Muscle of leg (tissue), 11 donors: ENCODE data around the gene HS3ST2. TPM values are rescaled to one million over a fixed set of nuclear protein-coding genes. Genes with fewer than 3 reads are reported as not detected.

ENCODE experiments used
- DNase-seq: peaks from one replicate; pipeline ENCODE4 v3.0.0; 2013
- H3K27ac ChIP-seq: one replicate; pipeline ENCODE4 v1.5.1; 2013; ENCODE audit warnings: mild to moderate bottlenecking, low read length, control low read depth
- H3K27me3 ChIP-seq: one replicate; pipeline ENCODE4 v1.6.1; 2013; ENCODE audit warnings: low read length; ENCODE audit not compliant: control insufficient read depth, insufficient read depth
- H3K36me3 ChIP-seq: one replicate; pipeline ENCODE4 v1.6.1; 2013; ENCODE audit warnings: low read length; ENCODE audit not compliant: control insufficient read depth, insufficient read depth
- H3K4me1 ChIP-seq: one replicate; pipeline ENCODE4 v1.6.1; 2013; ENCODE audit warnings: low read length; ENCODE audit not compliant: control insufficient read depth, insufficient read depth
- H3K4me3 ChIP-seq: one replicate; pipeline ENCODE4 v1.5.1; 2013; ENCODE audit warnings: low read length, control low read depth
- H3K9me3 ChIP-seq: replicated peaks from 2 replicates; pipeline ENCODE4 v1.6.1; 2013; ENCODE audit warnings: low read depth, low read length; ENCODE audit not compliant: control insufficient read depth
- WGBS: methylation state at CpG from one replicate; pipeline ENCODE4 v1.1.5; 2013; ENCODE audit warnings: missing lambda C conversion rate; ENCODE audit not compliant: insufficient coverage; 5-methylcytosine and 5-hydroxymethylcytosine counted together
- polyA plus RNA-seq, 8 donors: library from polyadenylated mRNA; unstranded; fragments of 120-200 nt; gene quantifications; one replicate each; pipeline versions ENCODE4 v1.2.1 to v1.2.3, GENCODE V29; 2013; ENCODE audit warnings: inconsistent platforms in 1 of 8, low replicate concordance in 1 of 8; ENCODE audit not compliant: insufficient read length in 8 of 8, insufficient read depth in 1 of 8
- total RNA-seq: library from RNA; stranded (reverse); fragments of 120-200 nt; gene quantifications from one replicate; pipeline ENCODE4 v1.2.4, GENCODE V29; 2013

Gene HS3ST2
- total and polyA plus RNA-seq, 9 donors = 0.05 to 0.15 (median 0.05) TPM; not detected in 6

DNA sequence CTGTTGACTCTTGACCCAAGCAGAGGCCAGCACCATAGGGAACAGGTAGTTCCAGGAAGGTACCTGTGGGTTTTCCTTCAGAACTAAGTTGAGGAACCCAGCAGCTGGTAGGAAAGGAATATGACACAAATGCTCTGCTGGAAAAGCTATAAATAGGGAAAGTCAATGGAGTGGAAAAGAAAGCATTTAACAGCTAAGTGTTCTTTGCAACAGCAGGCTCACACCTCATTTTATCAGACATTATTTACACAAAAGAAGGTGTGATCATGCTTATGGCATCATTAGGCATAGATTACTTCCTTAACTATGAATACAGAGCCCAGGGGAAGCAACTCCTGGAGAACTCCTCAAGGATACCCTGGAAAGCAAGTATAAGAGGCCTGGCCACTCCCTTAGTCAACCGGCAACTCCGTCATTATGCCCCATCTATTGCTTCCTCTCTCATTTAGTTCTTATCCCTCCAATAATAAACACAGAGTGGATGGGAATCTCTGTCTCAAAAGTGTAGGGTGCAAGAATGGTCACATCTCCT is 128.1 kb downstream of the HS3ST2 start:
- Histone ChIP-seq H3K27me3 (no peaks in the 10 kb centered on the region), H3K9me3 (no peaks in the 10 kb centered on the region), H3K4me3 (no peak overlapping the region), H3K27ac (no peak overlapping the region), H3K4me1 (no peaks in the 10 kb centered on the region), H3K36me3 (no peaks in the 10 kb centered on the region)
- WGBS = no CpG with 5 or more reads among the region's 2 CpGs
- no peak for DNase-seq

DNA sequence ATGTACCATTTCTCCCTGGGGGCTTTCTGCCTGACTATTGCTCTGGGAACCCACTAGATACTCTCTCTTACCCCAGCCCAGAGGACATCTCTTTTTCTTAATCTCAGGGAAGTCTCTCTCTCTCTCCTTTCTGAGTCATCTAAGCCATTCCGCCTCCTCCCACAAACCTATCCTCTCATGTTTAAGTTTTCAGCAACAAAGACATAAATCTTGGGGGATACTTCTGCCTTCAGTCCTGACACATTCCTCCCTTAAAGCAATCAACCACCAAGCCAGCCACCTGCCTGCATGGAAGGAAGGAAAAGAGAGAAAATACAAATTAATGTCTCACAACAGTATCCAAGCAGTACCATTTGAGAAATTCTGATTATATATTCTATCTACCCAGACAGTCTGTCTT is 128.8 kb downstream of the HS3ST2 start:
- WGBS = no CpG with 5 or more reads among the region's 1 CpG
- H3K9me3 ChIP-seq = no peaks in the 10 kb centered on the region
- H3K4me3 ChIP-seq = no peak overlapping the region
- DNase-seq = no peak
- peaks cover 5% of the 10 kb centered on the region for H3K27me3 ChIP-seq
- no peak overlapping the region for H3K27ac ChIP-seq
- no peaks in the 10 kb centered on the region for H3K4me1 ChIP-seq
- H3K36me3 ChIP-seq = no peaks in the 10 kb centered on the region

DNA sequence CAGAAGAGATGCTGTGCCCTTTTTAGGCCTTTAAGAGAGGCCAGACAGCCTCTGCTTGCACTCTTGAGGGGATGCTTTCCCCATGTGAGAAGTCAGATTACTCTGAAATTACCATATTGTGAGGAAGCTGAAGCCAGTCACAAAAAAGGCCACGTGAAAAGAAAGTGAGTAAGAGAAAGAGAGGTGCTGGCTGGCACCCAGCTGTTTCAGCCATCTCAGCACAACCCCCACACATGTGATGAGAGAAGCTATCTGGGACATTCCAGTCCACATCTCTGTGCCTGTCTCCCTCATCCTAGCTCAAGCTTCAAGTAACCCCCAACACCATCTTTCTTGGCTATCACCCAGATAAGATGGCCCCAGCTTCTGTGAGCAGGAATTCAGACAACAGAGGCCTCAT is 131.4 kb downstream of the HS3ST2 start:
- WGBS = no CpG with 5 or more reads among the region's 1 CpG
- H3K27ac ChIP-seq = no peak overlapping the region
- H3K4me3 ChIP-seq = no peak overlapping the region
- peaks cover 4% of the 10 kb centered on the region for H3K4me1 ChIP-seq
- DNase-seq = no peak
- no peaks in the 10 kb centered on the region for H3K36me3 ChIP-seq
- H3K9me3 ChIP-seq = no peaks in the 10 kb centered on the region
- H3K27me3 ChIP-seq = peaks cover 20% of the 10 kb centered on the region

DNA sequence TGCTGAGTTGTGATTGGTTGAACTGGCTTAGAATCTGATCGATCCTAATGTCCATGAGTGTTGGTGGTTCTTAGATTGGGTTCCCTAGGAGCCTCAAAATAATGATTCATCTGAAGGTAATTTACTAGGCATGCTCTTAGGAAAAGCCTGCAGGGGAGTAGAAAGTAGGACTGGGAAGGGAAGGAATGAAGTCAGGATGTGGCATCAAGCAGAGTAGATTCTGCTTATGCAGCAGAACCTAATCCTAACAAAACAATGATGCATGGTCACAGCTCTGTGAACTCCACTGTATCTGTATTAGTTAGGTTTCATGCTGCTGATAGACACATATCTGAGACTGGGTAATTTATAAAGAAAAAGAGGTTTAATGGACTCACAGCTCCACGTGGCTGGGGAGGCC is 132.5 kb downstream of the HS3ST2 start:
- DNase-seq = no peak
- Histone ChIP-seq H3K4me3 (no peak overlapping the region), H3K36me3 (no peaks in the 10 kb centered on the region), H3K9me3 (no peaks in the 10 kb centered on the region), H3K27ac (no peak overlapping the region), H3K4me1 (peaks cover 4% of the 10 kb centered on the region), H3K27me3 (peaks cover 20% of the 10 kb centered on the region)
- 100% methylated on average over 1 of the region's 2 CpGs for WGBS

DNA sequence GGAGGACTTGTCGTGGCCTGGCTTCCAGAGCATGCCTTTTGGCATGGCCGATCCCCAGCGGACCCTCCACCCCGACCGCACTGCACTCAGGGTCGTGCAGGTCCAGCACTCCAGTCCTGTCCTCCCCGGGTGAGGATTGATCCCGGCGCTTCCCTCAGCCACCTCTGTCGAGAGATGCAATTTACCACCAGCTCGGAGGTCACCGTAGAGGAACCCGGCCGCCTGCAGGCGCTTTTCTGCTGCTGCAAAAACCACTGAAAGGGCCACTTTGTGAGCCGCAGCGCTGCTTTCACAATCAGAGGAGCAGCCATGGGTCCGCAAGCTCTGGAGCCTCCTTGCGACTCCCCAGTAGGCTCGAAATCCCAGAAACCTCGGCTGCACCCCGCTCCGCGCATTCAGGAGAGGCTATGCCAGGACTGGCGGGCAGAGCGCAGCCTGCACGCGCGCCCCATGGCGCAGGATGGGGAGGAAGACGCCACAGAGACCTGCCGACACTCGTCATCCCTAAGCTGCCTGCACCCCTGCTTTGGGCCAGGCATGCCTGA is 134.2 kb downstream of the HS3ST2 start:
- DNase-seq = no peak
- WGBS = 17% methylated on average over 33 of the region's 33 CpGs
- peaks cover 20% of the 10 kb centered on the region for H3K27me3 ChIP-seq
- no peak overlapping the region for H3K4me3 ChIP-seq
- H3K36me3 ChIP-seq = no peaks in the 10 kb centered on the region
- H3K4me1 ChIP-seq = peaks cover 4% of the 10 kb centered on the region
- no peak overlapping the region for H3K27ac ChIP-seq
- H3K9me3 ChIP-seq = no peaks in the 10 kb centered on the region

DNA sequence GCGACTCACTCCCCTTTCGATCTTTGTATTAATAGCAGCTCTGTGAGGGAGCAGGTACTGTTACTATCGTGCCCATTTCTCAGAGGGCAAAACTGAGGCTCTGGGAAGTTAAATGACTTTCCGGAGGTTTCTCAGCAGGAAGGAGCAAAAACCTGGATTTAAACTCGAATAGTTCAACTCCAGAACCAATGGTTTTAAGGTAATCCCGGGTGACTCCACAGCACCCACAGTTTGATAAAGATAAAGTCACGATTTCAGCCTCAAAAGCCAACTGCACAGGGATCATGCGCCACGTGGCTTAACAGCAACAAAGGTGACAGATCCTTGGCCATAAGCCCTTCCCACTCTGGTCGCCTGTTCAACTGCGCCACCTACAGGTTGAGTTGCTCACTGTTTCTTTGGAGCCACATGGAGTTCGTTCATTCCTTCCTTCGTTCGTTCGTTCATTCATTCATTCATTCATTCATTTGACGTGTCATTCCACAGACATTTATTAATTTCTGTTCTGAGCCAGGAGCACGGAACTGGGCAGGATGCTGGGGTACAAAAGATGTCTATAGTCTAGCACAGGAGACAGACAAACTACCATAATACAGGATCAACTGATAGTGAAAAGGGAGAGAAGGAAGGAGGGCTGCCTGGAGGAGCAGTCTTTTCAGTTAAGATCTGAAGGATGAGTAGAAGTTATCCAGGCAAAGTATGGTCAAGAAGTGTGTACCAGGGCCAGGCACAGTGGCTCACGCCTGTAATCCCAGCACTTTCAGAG is 134.8 kb downstream of the HS3ST2 start:
- WGBS = 17% methylated on average over 13 of the region's 18 CpGs
- Histone ChIP-seq H3K4me3 (no peak overlapping the region), H3K27ac (no peak overlapping the region), H3K9me3 (no peaks in the 10 kb centered on the region), H3K4me1 (peaks cover 4% of the 10 kb centered on the region), H3K27me3 (peaks cover 20% of the 10 kb centered on the region), H3K36me3 (no peaks in the 10 kb centered on the region)
- peak; percentile 42 for DNase-seq

DNA sequence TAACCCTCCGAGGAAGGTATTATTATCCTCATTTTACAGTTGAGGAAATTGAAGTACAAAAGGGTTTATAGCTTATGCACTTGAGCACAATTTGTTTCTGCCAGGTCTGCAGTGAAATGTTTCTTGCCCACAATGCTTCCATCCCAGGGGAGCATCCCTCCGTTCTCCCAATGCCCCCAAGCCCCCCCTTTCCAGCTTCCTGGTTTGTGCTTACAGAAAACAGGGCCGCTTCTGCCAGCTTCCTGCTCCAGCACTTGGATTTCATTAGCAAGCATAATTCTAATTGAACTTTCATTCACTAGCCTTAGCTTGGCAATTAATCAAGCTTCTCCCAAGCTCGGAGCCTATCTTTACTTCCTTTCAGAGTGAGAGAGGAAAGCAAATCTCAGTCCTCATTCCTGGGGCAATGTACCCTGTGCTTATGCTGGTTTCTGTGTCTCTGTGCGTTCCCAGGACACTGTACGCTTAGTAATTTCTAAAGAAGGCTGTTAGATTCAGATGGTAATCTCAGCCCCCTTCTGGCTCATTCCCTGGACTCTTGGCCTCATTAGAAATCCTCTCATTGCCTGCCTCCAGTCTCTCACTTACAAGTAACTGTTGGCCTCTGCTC is 141.6 kb downstream of the HS3ST2 start:
- peak; percentile 7 for DNase-seq
- no peaks in the 10 kb centered on the region for H3K36me3 ChIP-seq

DNA sequence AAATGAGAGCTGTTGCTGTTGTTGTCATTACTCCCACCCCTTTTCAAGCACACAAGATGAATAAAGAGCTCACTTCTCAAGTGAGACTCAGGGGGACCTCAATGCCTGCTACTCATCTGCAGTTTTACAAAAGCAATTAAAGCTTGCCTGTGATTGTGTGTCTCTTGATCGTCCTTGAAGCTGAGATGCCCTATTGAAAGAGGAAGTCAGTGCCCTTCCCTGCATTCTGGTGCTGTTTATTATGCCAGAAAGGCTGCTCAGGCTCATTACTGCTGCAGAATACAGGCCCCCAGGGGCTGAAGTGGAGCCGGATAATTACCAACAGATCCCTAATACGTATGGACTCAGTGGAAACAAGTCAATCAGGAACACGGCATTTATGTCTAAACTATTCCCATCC is 147.2 kb downstream of the HS3ST2 start:
- Histone ChIP-seq H3K36me3 (no peaks in the 10 kb centered on the region), H3K9me3 (no peaks in the 10 kb centered on the region), H3K4me1 (no peaks in the 10 kb centered on the region), H3K4me3 (no peak overlapping the region), H3K27ac (no peak overlapping the region), H3K27me3 (no peaks in the 10 kb centered on the region)
- WGBS = 50% methylated on average over 1 of the region's 4 CpGs
- DNase-seq = no peak

More for the DNA sequence above, 141.6 kb downstream of the HS3ST2 start:
- Histone ChIP-seq H3K27me3 (no peaks in the 10 kb centered on the region), H3K9me3 (no peaks in the 10 kb centered on the region), H3K27ac (no peak overlapping the region), H3K4me3 (no peak overlapping the region), H3K4me1 (no peaks in the 10 kb centered on the region)
- WGBS = 4% methylated on average over 2 of the region's 6 CpGs

DNA sequence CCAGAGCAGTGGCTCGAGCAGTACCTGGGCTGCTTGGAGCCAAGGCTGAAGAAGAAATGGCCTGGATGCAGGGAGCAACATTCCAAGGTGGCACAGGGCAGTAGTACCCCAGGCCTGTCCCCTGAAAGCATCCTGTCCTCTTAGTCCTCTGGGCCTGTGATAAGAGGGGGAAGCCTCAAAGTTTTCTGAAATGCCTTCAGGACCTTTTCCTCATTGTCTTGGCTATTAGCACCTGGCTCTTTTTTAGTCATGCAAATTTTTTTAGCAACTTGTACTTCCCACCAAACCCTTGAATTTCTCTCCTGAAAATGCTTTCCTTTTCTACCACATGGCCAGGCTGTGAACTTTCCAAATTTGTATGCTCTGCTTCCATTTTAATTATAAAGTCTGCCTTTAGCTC is 148.9 kb downstream of the HS3ST2 start:
- H3K9me3 ChIP-seq = no peaks in the 10 kb centered on the region
- DNase-seq = no peak
- H3K27ac ChIP-seq = no peak overlapping the region
- H3K36me3 ChIP-seq = no peaks in the 10 kb centered on the region
- WGBS = 50% methylated on average over 1 of the region's 1 CpG
- H3K4me1 ChIP-seq = no peaks in the 10 kb centered on the region
- peaks cover 2% of the 10 kb centered on the region for H3K27me3 ChIP-seq
- no peak overlapping the region for H3K4me3 ChIP-seq
